Measurements from ENCODE around the gene SHOC2. TPM values are rescaled to one million over a fixed set of nuclear protein-coding genes. Genes with fewer than 3 reads are reported as not detected.

Gene SHOC2
- total and polyA plus RNA-seq, 2 of the 13 experiments (the other 11 are each of a cell fraction or from before 2014, with no cell fraction given), result 8.6 to 25.5 TPM

- peaks cover 3 to 21% of the 10 kb centered on the region in 2 experiments for H3K36me3 ChIP-seq (replicated peaks in 1 of 2; ENCODE audit: control insufficient read depth in 1 of 2, insufficient read depth in 2 of 2, low read length in 2 of 2)
- no peak for DNase-seq (ENCODE audit: low spot score)
- H3K9ac ChIP-seq (ENCODE audit: insufficient read depth, low read depth, low read length), result no peak overlapping the region
- no peaks in the 10 kb centered on the region for H3K9me3 ChIP-seq (ENCODE audit: low read length)
- H3K27ac ChIP-seq (ENCODE audit: extremely low read length, insufficient read depth, low read length), result peak overlapping the region; percentile 1
- no peak overlapping the region for H3K4me2 ChIP-seq (ENCODE audit: low read depth, low read length)
- H3K4me1 ChIP-seq (ENCODE audit: insufficient read depth, low read length), result peaks cover 12% of the 10 kb centered on the region
- no peak overlapping the region for H3K4me3 ChIP-seq (replicated peaks in 1 of 3; ENCODE audit: insufficient read depth in 1 of 3, low read depth in 2 of 3, low read length in 3 of 3)
- peak; percentile 39 for TF ChIP-seq RBM22 (optimal IDR thresholded peaks at IDR 0.05; ENCODE audit: low read length)
- no peak for TF ChIP-seq ZNF407 (CRISPR knock-in tag; IDR thresholded peaks at IDR 0.05; ENCODE audit: not compliant biosample characterization)
- peak; percentile 57 for ATAC-seq
- no peaks in the 10 kb centered on the region for H3K27me3 ChIP-seq (ENCODE audit: control insufficient read depth in 1 of 2, insufficient read depth in 2 of 2, low read length in 2 of 2)
- peaks cover 3% of the 10 kb centered on the region; the same call in 1 of the 2 replicates for H4K20me1 ChIP-seq (ENCODE audit: insufficient read depth, low read length)
- no peaks in the 10 kb centered on the region for H3K79me2 ChIP-seq (ENCODE audit: insufficient read depth, low read length)
- 95% methylated on average over 1 of the region's 1 CpG for WGBS (ENCODE audit: low lambda C conversion rate)
- no peak overlapping the region for H2AFZ ChIP-seq (ENCODE audit: low read length)
- peak; percentile 58 for FAIRE-seq
- CTCF ChIA-PET (ENCODE audit: low intra/inter-chr PET ratio, low total read pairs), result no interaction called here
- no TSS peak for BruUV-seq (replicated peaks)
- intact Hi-C loops (cut with micrococcal nuclease; ENCODE audit: unreplicated experiment), result no loop called here
- in situ Hi-C loops (cut with HindIII; ENCODE audit: extremely low pct_ligation_motif_present, low pct_unique_long_range_greater_than_20kb), result loop anchor here (25.0 kb wide), 1 partner anchor 285 kb away; no protein-coding TSS in a partner anchor
- POLR2A ChIA-PET, result interaction anchor here (0.8 to 2.0 kb wide), 4 partner anchors 13 to 100 kb away, joined by 3 to 10 read pairs (median 4); partner anchors contain the start of genes BBIP1 and PDCD4
Measured at GRCh38 chr10:110897184-110897583, 22.2 kb upstream of the SHOC2 start.
